GM19395 (cell line): ENCODE measurements around the gene HPCA.

Experiments used
- ATAC-seq: cut with Tn5 transposase; IDR thresholded peaks from one replicate; pipeline ENCODE4 v1.9.1; 2021; ENCODE audit warnings: mild to moderate bottlenecking, moderate library complexity; ENCODE audit not compliant: unreplicated experiment

HPCA gene

GRCh38 chr1:32888677-32889420 is 2.6 kb downstream of the HPCA start:
- ATAC-seq = no peak

DNA sequence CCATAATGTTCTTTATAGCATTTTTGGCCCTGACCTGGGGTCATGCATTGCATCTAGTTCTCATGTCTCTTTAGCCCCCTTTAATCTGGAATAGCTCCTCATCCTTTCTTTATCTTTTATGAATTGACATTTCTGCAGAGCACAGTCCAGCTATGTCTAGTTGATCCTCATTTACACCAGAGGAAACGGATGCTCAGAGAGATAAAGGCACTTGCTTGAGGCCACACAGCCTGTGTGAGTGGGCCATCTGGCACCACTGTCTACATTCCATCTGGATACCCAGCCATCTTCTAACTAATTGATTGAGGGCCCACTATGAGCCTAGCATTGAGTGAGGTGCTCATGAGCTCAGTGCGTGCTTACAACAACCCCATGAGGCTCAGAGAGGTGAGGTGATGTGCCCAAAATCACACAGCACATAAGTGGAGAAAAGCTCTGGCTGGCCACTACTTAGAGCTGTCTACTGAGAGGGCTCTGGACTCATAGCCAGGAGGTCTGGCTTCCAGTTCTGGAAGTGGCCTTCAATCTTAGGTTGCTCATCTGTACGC is 3.5 kb downstream of the HPCA start:
- no peak for ATAC-seq

DNA sequence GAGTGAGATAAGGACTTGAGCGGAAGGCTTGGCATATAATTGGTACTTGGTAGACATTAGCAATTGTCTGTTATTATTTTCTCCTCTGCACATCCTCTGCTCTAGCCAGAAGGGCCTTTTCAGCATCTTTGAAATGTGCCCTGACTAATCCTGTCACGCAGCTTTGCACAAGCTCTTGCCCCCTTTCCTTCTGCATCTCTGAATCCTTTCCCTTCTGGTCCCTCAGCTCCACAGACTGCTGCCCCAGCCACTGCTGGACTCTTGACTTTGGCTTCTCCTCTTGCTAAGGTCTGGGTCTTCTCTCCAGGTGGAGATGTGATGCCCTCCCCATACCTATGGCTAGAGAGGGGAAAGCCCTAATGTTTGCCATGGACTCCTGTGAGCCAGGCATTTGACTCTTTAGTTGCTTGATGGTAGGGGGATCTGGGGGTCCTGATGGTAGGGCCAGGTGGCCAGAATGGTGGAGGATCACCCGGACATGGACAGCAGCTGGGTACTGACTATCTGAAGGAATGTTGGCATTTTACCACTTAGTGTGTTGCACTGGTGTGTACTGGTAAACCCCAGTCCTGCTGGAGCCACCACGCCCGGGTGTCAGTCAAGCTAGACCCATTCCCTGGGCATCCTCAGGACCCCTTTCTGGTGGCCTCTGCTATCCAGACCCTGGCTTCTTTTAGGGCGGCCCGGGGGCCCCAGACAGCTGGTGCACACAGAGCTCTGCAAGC is 4.4 kb downstream of the HPCA start:
- no peak for ATAC-seq

DNA sequence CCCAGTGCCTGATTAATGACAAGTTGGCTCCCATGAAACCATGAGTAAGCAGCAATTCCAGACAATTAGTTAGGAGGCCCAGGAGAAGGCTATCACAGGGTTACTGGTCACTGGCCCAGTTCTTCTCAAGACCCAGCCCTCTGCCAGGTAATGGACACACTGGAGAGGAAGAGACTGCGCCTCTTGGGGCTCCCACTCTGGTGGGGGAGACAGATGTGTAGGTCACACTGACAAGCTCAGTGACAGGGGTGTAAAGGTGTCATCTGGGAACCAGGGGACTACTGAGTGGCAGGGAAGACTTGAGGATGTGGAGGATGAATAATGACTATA is 4.9 kb downstream of the HPCA start:
- no peak for ATAC-seq

DNA sequence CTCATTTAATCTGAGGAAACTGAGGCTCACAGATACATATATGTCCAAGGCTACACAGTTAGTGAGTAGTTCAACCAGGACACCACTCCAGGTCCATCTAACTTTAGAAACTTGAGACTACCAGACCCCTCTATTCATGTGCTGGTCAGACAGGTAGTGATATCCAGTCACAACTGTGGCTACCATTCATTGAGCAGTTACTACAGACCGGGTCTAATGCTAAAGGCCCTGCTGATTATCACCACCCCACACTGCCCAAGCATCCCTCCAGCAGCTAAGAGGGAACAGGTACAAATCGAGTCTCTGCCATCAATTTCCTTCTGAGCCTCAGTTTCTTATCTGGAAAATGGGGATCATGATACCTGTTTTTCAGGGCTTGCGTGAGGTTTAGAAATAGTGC is 5.3 kb downstream of the HPCA start:
- no peak for ATAC-seq

DNA sequence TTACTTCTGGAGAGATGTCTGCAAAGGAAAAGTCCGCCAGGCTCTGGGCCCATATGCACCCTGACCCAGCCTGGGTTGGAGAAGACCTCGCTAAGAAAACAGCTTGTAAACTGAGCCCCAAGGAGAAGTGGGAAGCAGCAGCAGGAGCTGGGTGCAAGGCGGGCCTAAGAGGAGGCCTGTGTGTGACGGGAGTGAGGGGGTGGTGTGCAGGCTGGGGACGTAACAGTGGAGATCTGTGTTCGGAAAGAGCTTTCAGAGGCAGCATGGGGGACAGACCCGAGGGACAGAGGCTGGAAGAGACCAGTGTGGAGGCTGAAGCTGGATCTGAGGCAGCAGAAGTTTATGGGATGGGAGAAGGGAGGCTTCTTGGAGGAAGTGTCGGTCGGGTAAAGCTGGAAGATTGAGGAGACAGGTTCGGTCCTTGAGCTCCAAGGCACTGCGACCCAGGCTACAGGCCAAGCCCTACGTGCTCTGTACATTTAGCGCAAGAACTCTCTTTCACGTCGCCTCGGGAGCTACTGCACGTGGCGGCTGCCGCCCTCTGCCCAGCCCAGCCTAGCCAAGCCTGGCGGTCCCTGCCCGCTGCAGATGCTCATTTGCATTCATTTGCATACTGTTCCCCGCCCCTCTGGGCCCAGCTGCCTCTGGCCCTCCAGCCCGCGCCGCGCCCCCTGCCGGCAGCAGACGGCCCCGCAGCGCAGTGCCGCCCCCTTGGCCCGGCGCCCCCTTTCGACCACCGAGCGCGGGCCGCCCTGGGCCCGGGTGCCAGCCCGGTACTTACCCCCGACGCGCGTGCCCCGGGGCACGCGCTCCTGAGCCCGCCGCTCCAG is 6.3 kb downstream of the HPCA start:
- ATAC-seq = no peak

- ATAC-seq = no peak
Observed at GRCh38 chr1:32893198-32894018, 7.1 kb downstream of the HPCA start.

- ATAC-seq = no peak
Observed at GRCh38 chr1:32894019-32894600, 7.8 kb downstream of the HPCA start.

- ATAC-seq = no peak
Observed at GRCh38 chr1:32894681-32895080, 8.4 kb downstream of the HPCA start.

- no peak for ATAC-seq
Observed at GRCh38 chr1:32895325-32896215, 9.3 kb downstream of the HPCA start.

- no peak for ATAC-seq
Observed at GRCh38 chr1:32896451-32896850, 10.2 kb downstream of the HPCA start.

DNA sequence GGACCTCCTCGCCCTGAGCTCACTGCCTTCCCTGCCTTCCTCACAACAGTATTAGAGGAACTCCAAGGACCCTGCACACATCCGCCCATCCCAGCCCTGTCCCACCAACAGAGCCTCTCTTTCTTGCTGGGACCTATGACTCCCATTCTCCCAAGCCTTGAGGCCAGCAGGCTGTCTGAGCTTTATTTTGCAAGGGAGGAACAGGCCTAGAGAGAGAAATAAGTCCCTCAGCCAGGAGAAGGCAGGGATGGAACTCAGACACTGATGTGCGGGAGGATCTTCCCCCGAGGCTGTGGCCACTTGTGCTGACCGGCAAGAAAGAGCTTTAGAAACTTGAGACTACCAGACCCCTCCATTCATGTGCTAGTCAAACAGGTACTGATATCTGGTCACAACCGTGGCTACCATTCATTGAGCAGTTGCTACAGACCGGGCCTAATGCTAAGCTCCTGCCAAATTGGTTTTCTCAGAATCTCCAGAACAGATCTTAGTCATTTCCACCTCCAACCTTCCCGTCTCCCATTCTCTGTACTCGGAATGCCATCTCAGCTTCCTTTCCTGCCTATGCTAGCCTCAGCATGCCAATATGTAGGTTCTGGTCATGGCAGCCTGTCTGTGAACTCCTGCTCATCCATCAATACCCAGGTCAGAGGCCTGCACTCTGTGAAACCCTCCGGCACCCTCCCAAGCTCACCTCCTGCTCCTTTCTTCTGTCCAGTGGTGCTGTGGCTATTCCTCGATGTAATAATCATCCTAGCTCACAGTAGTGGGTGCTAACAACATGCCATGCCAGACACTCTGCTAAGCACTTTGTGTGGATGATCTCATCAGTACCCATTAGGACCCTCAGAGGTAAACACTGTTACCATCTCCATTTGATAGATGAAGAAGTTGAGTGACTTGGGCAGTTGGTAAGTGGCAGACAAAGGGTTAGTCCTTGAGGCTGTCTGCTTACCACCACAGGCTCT is 11.1 kb downstream of the HPCA start:
- ATAC-seq = no peak

GRCh38 chr1:32898056-32898455 is 11.8 kb downstream of the HPCA start:
- ATAC-seq = no peak

DNA sequence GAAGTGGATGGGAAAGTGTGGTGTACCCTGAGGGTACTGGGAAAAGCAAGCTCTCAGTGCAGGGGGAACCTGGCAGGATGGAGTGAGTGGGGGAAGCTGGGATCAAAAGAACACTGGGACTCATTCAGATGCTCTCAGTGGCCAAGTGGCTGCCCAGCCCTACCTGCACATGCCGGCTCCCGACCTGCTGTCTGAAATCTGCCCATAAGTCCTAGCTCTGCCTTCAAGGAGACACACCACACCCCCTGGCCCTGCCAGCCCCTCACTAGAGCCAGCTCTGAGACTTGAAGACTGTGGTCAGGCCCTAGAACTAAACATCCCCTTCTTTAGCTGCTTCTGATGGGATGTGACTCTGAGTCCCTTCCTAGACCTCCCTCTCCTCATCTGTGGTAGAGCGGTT is 12.7 kb downstream of the HPCA start:
- ATAC-seq = no peak

DNA sequence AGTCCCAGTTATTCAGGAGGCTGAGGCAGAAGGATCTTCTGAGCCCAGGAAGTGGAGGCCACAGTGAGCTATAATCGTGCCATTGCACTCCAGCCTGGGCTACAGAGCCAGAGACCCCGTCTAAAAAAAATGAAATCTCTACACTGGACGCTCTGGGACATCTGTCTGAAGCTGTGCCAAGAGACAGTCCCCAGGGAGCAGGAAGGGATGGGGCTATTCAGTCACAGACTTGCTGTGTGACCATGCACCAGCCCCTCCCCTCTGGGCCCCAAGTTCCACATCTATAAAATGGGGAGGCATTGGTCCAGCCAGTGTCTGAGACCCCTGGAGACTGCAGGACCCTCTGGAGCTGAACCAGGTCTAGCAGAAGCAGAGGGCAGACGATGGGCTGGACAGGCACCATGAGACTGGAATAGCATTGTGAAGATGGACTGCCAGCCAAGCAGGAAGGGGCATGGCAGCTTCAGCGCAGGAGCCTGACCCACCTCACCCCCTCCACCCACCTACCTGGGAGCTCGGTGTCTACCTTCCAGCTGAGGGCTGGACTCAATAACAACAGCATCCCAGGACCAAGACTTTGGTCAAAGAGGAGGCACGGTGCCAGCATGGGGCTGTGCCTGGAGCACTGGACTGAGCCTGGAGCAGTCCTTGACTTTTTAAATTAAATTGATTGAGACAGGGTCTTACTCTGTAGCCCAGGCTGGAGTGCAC is 13.4 kb downstream of the HPCA start:
- no peak for ATAC-seq

DNA sequence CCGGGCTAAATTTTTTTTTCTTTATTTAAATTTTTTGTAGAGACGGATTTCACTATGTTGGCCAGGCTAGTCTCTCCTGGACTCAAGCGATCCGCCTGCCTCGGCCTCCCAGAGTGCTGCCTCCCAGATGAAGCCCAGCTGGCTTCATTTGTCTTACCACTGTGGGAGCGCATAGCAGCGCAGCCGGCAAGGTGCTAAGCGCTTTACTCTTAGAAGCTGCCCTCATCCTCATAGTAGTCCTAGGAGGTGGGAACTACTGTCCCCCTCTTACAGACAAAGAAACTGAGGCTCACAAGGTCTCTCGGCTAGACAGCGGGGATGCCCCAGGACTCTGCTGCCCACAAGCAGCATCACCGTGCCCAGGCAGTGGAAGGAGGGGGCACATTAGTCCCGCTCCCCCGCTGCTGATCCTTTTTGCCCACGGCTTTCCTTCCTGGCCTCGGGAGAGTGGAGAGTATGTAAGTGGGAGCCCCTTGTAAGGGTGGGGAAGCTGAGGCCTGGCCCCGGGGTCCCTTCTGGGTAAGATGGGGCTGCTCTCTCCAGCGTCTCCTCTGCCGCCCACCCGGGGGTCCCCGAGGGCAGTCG is 14.2 kb downstream of the HPCA start:
- ATAC-seq = no peak
